DND-41 (cell line): ENCODE data around the gene MRPL58.

Experiments used
- CTCF ChIP-seq: IDR thresholded peaks from 2 replicates; pipeline ENCODE4 v1.5.1; 2012; ENCODE audit warnings: borderline replicate concordance, low read length, moderate library complexity, mild to moderate bottlenecking; ENCODE audit not compliant: poor library complexity, severe bottlenecking; ENCODE audit errors: extremely low read depth
- EZH2 ChIP-seq: IDR thresholded peaks from 3 replicates; pipeline ENCODE4 v1.6.1; 2012; ENCODE audit warnings: borderline replicate concordance, low read depth, mild to moderate bottlenecking, moderate library complexity, low read length, inconsistent platforms; ENCODE audit not compliant: severe bottlenecking

- TF ChIP-seq CTCF, result peak; percentile 17
- no peak for TF ChIP-seq EZH2
These were observed 30.3 kb upstream of the MRPL58 start for GRCh38 chr17:74981979-74982662.
